Epithelial cell of proximal tubule (primary cell): ENCODE data around the gene PDZRN4. TPM values are rescaled to one million over a fixed set of nuclear protein-coding genes. Genes with fewer than 3 reads are reported as not detected.

ENCODE experiments used
- DNase-seq: peaks from one replicate; pipeline ENCODE4 v3.0.0-alpha.2; 2011; ENCODE audit warnings: low read depth
- H3K4me3 ChIP-seq: 2 replicates; pipeline ENCODE4 v1.5.1; 2011; ENCODE audit warnings: low read depth, mild to moderate bottlenecking, low read length
- total RNA-seq: library from RNA; depleted of rRNA; stranded (reverse); fragments of >200 nt; gene quantifications from 2 replicates; pipeline ENCODE4 v1.2.3, GENCODE V29; 2015
- TF ChIP-seq, protein P1 (sequence below): conservative IDR thresholded peaks from 2 replicates; pipeline ENCODE4 v1.5.1; 2012; ENCODE audit warnings: low read depth, mild to moderate bottlenecking, low read length

The PDZRN4 gene
- total RNA-seq, 1 donor from 2014 or later = not detected

DNA sequence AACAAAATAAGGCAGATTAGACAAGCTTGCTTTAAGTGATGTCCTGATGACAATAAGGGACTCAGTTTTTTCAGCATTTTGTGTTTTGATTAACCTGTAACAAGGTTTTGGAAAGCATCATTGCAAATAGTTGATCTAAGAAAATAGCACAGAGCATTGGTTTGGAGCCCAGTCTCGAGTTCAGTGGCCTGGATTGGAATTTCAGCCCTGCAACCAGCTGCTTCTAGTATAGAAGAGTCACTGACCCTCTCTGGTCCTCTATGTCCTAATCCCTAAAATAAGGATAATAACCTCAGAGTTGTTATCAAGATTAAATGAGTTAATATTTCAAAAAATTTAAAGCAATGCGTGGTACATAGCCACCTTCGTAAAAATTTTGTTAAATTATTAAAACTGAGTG, 25.5 kb downstream of the PDZRN4 start:
- no peak for DNase-seq
- TF ChIP-seq, protein P1, sequence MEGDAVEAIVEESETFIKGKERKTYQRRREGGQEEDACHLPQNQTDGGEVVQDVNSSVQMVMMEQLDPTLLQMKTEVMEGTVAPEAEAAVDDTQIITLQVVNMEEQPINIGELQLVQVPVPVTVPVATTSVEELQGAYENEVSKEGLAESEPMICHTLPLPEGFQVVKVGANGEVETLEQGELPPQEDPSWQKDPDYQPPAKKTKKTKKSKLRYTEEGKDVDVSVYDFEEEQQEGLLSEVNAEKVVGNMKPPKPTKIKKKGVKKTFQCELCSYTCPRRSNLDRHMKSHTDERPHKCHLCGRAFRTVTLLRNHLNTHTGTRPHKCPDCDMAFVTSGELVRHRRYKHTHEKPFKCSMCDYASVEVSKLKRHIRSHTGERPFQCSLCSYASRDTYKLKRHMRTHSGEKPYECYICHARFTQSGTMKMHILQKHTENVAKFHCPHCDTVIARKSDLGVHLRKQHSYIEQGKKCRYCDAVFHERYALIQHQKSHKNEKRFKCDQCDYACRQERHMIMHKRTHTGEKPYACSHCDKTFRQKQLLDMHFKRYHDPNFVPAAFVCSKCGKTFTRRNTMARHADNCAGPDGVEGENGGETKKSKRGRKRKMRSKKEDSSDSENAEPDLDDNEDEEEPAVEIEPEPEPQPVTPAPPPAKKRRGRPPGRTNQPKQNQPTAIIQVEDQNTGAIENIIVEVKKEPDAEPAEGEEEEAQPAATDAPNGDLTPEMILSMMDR = no peak
- H3K4me3 ChIP-seq = no peak overlapping the region

DNA sequence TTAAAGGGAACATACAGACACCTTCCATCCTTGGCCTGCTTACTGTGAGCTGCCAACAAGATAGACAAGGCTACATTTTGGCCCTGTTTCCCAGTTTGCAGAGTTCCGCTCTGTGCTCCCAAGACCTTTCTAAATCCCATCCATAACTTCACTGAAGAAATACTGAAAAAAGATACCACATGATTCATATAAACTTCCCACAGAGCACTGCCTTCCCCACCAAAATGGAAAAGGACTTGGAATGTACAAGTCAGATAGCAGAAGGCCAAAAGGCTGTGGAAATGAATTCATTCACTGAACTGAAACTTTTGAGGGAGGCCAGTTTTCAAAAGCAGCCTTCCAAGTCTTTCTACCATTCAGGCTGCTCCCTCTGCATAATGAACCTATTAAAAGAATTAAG, 29.6 kb downstream of the PDZRN4 start:
- TF ChIP-seq, protein P1 = no peak
- no peak overlapping the region for H3K4me3 ChIP-seq
- DNase-seq = no peak

DNA sequence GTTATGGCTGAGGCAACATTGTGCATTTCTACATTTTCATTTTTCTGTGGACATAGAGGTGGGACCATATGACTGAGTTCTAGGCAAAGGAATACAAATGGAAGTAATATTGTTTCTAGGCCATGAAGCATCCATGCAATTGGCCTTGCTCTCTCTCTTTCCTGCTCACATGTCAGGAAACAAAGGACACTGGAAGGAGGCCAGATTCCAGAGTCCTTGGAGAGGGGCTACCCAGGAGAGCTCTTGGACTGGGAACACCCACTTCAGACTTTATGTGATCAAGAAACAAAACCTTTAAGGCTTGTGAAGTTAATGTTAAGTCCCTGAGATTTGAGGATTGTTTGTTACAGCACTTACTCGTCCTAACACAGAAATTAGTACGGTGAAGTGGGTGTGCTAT, 32.8 kb downstream of the PDZRN4 start:
- TF ChIP-seq, protein P1 = no peak
- no peak overlapping the region for H3K4me3 ChIP-seq
- no peak for DNase-seq

DNA sequence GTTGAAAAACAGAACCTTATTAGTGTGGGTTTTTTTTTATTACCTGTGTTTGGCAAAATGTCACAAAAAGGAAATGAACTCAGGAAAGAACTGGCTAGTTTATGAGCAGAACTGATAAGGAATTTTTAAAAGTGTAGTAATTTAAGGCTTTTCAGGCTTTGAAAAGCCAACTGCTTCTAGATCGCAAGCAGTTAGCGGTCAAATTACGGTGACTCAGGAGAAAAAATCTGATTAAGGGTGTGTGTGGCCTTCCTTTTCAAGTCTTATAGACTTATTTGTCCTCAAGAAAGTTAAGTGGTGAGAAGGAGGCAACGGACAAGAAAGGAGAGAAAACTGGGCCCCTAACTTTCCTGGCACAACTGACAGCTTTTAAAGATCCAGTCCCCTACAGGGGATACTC, 33.4 kb downstream of the PDZRN4 start:
- DNase-seq = no peak
- TF ChIP-seq, protein P1 = no peak
- H3K4me3 ChIP-seq = no peak overlapping the region

- DNase-seq = no peak
- TF ChIP-seq, protein P1 = no peak
- H3K4me3 ChIP-seq = no peak overlapping the region
These were observed 35.5 kb downstream of the PDZRN4 start for GRCh38 chr12:41223600-41223999.

DNA sequence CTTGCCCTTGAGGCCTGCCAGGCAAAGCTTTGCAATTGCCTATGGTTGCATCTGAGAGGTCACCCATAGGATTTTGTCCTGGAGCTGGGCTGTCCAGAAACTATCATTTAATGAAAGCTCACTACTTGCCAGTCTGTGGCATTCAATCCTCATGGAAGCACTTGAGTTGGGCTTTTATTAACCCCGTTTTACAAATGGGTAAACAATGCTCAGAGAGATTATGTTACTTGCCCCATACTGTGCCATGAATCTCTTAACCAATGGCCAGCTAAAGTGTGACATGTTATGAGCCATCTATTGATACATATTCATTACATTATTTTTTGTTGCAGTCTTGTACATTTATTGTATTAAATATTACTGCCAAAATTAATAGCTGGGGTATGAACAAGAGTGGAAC, 35.9 kb downstream of the PDZRN4 start:
- DNase-seq = no peak
- H3K4me3 ChIP-seq = no peak overlapping the region
- TF ChIP-seq, protein P1 = no peak

GRCh38 chr12:41225179-41225578, 37.1 kb downstream of the PDZRN4 start:
- no peak for DNase-seq
- no peak overlapping the region for H3K4me3 ChIP-seq
- TF ChIP-seq, protein P1 = no peak
